Activated CD4-positive, alpha-beta T cell treated with anti-CD3 and anti-CD28 coated beads, Interleukin-2, Interleukin-6, amounts not matched to agents 100 ng/mL and 50 ng/mL, durations not matched to agents 16 hours and 8 hours (primary cell): ENCODE measurements around the gene ELN.
A peak's percentile ranks its signal among the peaks of the same experiment; 100 is the strongest.

ENCODE experiments used
- DNase-seq: peaks from one replicate; pipeline ENCODE4 v3.0.0-alpha.2; 2020

ELN gene

DNA sequence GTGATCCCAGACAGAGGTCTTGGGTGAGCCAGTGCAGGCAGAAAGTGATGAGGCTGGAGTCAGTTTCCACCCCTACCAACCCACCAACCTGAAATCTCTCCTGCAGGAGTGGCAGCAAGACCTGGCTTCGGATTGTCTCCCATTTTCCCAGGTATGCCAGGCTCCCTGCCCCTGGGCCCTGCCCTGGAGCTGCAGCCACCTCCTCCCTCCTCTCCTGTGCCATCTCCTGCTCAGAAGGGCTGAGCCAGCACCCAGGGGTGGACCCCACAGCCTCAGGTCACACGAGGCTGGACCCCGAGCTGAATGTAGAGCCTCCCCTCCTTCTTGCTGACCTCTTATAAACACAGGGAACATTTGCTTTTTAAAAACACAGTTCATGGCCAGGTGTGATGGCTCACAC lies 38.7 kb downstream of the ELN start:
- DNase-seq: no peak

GRCh38 chr7:74068378-74069085 lies 40.6 kb downstream of the ELN start:
- DNase-seq: no peak

DNA sequence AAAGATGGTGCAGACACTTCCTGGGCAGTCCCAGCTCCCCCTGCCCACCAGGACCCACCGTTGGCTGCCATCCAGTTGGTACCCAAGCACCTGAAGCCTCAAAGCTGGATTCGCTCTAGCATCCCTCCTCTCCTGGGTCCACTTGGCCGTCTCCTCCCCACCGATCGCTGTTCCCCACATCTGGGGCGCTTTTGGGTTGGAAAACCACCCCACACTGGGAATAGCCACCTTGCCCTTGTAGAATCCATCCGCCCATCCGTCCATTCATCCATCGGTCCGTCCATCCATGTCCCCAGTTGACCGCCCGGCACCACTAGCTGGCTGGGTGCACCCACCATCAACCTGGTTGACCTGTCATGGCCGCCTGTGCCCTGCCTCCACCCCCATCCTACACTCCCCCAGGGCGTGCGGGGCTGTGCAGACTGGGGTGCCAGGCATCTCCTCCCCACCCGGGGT lies 41.1 kb downstream of the ELN start:
- no peak for DNase-seq

- no peak for DNase-seq
Measured at GRCh38 chr7:74069790-74070618, 42.0 kb downstream of the ELN start.

DNA sequence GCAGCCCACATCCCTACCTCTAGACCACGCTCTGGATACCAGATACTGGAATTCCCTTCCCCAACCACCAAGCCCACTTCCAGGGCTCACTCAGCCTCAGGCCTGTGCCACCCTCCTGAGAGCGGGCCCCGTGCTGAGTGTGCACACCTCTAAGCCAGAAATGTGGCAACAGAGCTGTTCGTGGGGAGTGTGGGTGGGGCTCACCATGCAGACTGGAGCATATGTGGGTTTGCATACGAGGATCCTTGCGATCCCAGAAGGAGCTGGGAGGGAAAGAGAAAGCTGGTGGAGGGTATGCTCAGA lies 42.6 kb downstream of the ELN start:
- no peak for DNase-seq

GRCh38 chr7:74071121-74071520 lies 43.1 kb downstream of the ELN start:
- DNase-seq: no peak

DNA sequence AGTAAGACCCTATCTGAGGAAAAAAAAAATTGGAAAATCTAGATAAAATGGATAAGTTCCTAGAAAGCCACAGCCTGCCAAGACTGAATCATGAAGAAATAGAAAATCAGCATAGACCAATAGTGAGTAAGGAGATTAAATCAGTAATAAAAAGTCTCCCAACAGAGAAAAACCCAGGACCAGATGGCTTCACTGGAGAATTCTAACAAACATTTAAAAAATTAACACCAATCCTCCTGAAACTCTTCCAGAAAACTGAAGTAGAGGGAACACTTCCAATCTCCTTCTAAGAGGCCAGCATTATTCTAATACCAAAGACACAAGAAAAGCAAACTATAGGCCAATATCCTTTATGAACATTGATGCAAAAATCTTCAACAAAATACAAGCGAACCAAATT lies 46.8 kb downstream of the ELN start:
- DNase-seq: no peak

- DNase-seq: no peak
Measured at GRCh38 chr7:74078461-74078860, 50.5 kb downstream of the ELN start.

DNA sequence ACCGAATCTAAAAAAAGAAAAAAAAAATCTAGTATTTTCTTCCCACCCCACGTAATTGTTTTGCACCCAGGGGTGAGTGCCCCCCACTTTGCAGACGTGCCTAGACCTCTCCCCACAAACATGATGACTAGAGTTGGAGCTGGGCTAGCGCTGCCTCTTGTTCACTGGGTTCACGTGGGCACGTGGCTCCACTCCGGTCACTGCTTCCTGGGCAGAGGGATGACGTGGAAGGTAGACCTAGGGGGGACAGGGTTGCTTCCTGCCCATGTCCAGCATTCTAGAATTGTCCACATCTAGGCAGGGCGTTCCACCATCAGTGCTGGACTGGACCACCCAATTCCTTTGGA lies 54.8 kb downstream of the ELN start:
- DNase-seq: no peak

DNA sequence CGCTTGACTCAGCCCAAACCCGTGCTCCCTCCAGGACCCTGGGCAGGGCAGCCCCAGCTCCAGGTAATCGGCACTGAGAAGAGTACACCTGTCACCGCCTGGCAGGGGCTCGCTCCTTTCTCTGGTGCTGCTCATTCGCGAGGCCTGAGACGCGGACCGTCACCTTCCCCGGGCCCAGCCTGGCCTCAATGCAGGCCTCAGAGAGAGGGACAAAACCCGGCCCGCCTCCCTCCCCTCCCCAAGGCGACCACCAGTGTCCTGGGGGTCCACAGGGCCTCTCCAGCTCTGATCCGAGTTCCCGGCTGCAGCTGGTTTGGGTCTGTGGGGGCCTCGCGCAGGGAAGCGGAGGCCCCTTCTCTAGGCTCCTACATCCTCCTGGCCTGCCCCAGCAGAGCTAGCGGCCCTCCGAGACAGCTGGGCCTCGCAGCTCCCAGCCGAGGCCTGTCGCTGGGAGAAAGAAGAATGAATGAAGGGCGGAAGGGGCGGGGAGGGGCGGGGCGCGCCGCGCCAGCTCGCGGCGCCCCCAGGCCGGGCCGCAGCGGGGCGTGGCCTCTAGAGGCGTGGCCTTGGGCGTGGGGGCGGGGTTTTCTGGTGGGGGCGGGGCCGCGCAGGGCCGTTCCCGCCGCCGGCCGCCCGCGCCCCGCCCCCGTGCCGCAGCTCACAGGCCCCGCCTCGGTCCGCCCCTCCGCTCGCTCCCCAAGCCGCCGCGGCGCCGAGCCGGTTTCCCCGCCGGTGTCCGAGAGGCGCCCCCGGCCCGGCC lies 55.3 kb downstream of the ELN start, which contains the start of gene LIMK1:
Gene LIMK1 (plus strand): TSS at position 688 of the 760 bp plus-strand sequence. CDS start 187 bp downstream, outside the sequence.
- DNase-seq: peak; percentile 86

DNA sequence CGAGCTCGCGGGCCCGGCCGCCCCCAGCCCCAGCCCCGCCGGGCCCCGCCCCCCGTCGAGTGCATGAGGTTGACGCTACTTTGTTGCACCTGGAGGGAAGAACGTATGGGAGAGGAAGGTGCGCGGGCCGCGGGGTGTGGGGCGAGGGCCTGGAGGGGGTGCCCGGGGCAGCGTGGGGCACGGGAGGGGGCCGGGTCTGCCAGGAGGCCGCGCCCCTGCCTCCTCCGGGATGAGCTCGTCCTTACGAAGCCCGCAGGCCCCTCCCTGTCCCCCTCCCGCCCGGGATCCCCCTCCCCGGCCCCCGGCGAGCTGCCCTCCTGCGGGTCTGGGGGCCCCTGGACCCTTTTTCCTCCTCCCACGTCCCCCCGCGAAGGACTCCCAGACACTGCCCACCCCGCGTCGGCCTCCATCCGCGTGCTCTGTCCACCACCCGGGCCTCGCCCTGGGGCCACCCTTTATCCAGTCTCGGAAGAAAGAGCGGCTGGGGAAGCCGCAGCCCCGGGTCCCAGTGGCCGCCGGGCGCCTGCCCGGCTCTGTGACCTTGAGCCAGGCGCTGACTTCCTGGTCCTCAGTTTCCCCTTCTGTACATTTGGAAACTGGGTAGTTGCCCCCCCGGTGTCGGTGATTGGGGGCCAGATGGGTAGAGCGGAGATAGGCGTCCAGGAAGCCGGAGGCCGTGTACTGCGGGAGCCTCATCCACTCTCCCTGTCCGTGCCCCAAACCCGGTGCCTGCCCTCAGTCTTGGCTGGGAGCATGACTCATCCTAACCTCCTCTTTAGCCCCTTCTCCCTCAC lies 56.2 kb downstream of the ELN start:
- DNase-seq: peak; percentile 55

DNA sequence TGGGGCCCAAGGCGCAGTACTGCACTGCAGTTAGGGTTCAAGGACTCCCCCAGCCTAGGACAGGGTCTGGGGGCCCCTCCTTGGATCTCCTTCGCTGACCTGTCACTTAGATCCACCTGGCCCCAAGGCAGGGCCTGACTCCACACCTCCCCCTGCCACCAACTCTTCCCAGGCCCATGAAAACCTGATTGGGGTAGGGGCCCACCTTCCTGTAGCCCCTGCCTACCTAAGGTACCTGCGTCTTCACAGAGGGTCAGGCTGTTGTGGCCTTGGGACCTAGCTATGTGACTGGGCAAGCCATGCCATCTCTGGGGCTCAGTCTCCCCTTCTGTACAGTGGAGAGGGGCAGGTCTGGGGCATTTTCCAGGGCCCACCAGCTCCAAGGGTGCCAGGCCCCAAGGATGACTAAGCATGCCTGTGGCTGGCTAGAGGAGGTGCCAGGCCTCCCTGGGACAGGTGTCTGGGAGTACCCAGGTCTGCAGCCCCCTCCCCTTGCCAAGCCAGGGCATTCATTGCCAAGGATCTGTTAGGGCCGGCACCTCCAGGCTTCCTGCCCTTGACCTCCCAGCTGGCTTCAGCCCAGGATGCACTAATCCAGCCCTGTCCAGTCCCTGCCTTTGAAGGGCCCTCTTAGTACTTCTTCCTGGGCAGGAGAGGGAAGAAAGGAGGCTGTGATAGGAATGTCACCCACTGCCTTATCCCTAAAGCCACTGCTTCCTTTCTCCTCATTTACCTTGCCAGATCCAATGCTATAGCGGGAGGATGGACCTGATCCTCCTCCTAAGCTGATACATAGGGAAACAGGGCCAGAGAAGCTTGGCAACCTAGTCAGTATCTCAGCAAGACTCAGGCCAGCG lies 57.0 kb downstream of the ELN start:
- DNase-seq: no peak

DNA sequence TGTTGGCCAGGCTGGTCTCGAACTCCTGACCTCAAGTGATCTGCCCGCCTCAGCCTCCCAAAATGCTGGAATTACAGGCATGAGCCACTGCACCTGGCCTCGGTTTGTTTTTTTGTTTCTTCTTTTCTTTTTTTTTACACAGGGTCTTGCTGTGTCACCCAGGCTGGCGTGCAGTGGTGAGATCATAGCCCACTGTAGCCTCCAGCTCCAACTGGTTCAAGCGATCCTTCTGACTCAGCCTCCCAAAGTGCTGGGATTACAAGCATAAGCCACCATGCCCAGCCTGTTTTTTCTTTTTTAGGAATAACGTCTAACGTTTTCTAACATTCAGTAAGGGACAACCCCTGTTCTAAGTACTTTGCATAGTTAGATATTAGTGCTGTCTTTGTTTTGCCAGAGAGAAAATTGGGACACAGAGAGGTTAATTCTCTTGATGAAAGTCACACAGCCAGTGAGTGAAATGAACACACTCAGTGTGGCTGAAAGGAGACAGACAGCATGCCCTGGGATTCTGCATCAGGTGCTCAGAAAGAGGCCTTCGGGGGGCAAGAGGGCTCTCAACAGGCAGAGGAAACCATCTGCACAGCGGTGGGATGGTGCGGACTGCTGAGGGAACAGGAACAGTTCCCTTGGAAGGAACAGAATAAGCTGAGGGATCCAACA lies 59.9 kb downstream of the ELN start:
- no peak for DNase-seq

- DNase-seq: no peak
Measured at GRCh38 chr7:74092321-74092963, 64.5 kb downstream of the ELN start.

DNA sequence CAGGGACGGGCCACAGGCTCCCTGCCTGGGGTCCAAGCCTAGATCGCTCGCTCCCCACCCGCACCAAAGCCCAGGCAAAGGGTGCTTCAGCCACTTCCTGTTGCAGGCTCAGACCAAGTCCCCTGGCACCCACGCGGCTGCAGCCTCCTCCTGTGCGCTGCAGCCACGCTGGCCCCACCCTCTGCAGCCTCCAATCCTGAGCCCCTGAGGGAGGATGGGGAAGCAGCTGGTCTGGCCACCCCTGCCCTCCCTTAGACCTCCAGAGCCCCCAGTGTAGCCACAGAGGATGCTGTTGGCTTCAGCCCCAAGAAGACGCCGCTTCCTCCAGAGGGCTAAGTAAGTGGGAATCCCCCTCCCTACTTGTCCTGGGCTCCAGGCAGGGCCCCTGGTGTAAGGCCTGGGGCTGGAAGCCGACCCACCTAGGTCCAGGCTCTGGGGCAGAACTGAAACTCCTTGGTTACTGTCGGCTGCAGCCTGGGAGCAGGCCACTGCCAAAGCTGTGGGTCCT lies 65.0 kb downstream of the ELN start:
- no peak for DNase-seq

- no peak for DNase-seq
Measured at GRCh38 chr7:74093671-74094223, 65.8 kb downstream of the ELN start.

- DNase-seq: peak; percentile 86
Measured at GRCh38 chr7:74094224-74095101, 66.5 kb downstream of the ELN start.

- DNase-seq: no peak
Measured at GRCh38 chr7:74095135-74095534, 67.2 kb downstream of the ELN start.

GRCh38 chr7:74097937-74098614 lies 70.1 kb downstream of the ELN start:
- no peak for DNase-seq
